ENCODE results near the gene CTDNEP1.

The CTDNEP1 gene

GRCh38 chr17:7280519-7281073 lies 29.1 kb upstream of the CTDNEP1 start:
- DNase-seq (ENCODE audit: low spot score): peak; percentile 83

GRCh38 chr17:7279448-7279847 lies 27.9 kb upstream of the CTDNEP1 start:
- no peak for DNase-seq (ENCODE audit: low spot score)

- no peak for DNase-seq (ENCODE audit: low spot score)
Measured at GRCh38 chr17:7266784-7267183, 15.2 kb upstream of the CTDNEP1 start.

GRCh38 chr17:7263801-7264078 lies 12.2 kb upstream of the CTDNEP1 start:
- DNase-seq (ENCODE audit: low spot score): no peak

GRCh38 chr17:7262935-7263800 lies 11.6 kb upstream of the CTDNEP1 start:
- no peak for DNase-seq (ENCODE audit: low spot score)

GRCh38 chr17:7262192-7262934 lies 10.8 kb upstream of the CTDNEP1 start, which contains the start of gene CLDN7:
TSS of gene CLDN7 (minus strand) at chr17:7262478. CDS start at chr17:7262043, 435 bp downstream.
- no peak for DNase-seq (ENCODE audit: low spot score)

- no peak for DNase-seq (ENCODE audit: low spot score)
Measured at GRCh38 chr17:7261379-7262191, 10.1 kb upstream of the CTDNEP1 start.

GRCh38 chr17:7260651-7261378 lies 9.3 kb upstream of the CTDNEP1 start:
- no peak for DNase-seq (ENCODE audit: low spot score)

- no peak for DNase-seq (ENCODE audit: low spot score)
Measured at GRCh38 chr17:7260151-7260550, 8.6 kb upstream of the CTDNEP1 start.

GRCh38 chr17:7259555-7259889 lies 8.0 kb upstream of the CTDNEP1 start:
- DNase-seq (ENCODE audit: low spot score): no peak

GRCh38 chr17:7258731-7259554 lies 7.4 kb upstream of the CTDNEP1 start:
- DNase-seq (ENCODE audit: low spot score): no peak

GRCh38 chr17:7256766-7257456 lies 5.4 kb upstream of the CTDNEP1 start:
- DNase-seq (ENCODE audit: low spot score): no peak

- no peak for DNase-seq (ENCODE audit: low spot score)
Measured at GRCh38 chr17:7254511-7254910, 3.0 kb upstream of the CTDNEP1 start.

GRCh38 chr17:7253082-7253481 lies 1.5 kb upstream of the CTDNEP1 start:
- no peak for DNase-seq (ENCODE audit: low spot score)

GRCh38 chr17:7252176-7253043 lies 876 bp upstream of the CTDNEP1 start, which contains the start of gene ELP5:
TSS of gene ELP5 (plus strand) at chr17:7252215. CDS start at chr17:7252551, 336 bp downstream.
- DNase-seq (ENCODE audit: low spot score): peak; percentile 93

GRCh38 chr17:7250695-7251627 lies 573 bp downstream of the CTDNEP1 start:
- no peak for DNase-seq (ENCODE audit: low spot score)

GRCh38 chr17:7249830-7250229 lies 1.7 kb downstream of the CTDNEP1 start:
- no peak for DNase-seq (ENCODE audit: low spot score)

GRCh38 chr17:7249214-7249613 lies 2.3 kb downstream of the CTDNEP1 start:
- no peak for DNase-seq (ENCODE audit: low spot score)
